Panc1 (cell line): ENCODE measurements around the gene ZFAND3.

Source experiments
- POLR2AphosphoS5 ChIP-seq: IDR thresholded peaks from 2 replicates; pipeline ENCODE4 v1.6.1; 2012; ENCODE audit warnings: mild to moderate bottlenecking, low read depth, low read length, moderate library complexity
- SIN3A ChIP-seq: IDR thresholded peaks from 2 replicates; pipeline ENCODE4 v1.6.1; 2012; ENCODE audit warnings: low read depth, mild to moderate bottlenecking, low read length, moderate library complexity, borderline replicate concordance; ENCODE audit not compliant: insufficient read depth
- TCF7L2 ChIP-seq: IDR thresholded peaks from 2 replicates; pipeline ENCODE4 v1.6.1; 2011; ENCODE audit warnings: mild to moderate bottlenecking, low read depth, low read length, inconsistent platforms
- TF ChIP-seq, protein P1 (sequence below): fragments of 450-650 bp; IDR thresholded peaks from 2 replicates; pipeline ENCODE4 v1.5.1; 2017; ENCODE audit warnings: mild to moderate bottlenecking
- TF ChIP-seq, protein P2 (sequence below), 2 experiments: IDR thresholded peaks; 2 replicates each; pipeline ENCODE4 v1.6.1; 2011 to 2012; ENCODE audit warnings: low read depth in 2 of 2, control low read depth in 1 of 2, low read length in 1 of 2, mild to moderate bottlenecking in 1 of 2, moderate library complexity in 1 of 2; ENCODE audit not compliant: insufficient read depth in 1 of 2

DNA sequence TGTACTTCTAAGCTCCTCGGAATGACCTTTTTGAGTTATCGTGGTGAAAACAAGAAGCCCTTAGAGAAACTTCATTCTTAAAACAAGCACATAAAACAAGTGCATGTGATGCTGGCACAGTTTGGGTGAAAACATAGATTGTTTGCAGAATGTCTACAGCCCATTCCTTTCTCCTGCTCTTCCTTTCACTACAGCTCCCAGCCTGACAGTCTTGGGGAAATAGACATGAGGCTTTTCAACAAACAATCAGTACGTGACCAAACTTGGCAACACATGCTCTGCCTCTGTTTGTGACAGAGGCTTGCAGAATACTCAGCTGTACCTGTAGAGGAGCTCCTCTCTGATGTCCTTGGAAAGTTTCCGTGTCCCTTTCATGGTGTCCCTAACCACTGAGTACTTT is 321.6 kb downstream of the ZFAND3 start:
- TF ChIP-seq, protein P1, sequence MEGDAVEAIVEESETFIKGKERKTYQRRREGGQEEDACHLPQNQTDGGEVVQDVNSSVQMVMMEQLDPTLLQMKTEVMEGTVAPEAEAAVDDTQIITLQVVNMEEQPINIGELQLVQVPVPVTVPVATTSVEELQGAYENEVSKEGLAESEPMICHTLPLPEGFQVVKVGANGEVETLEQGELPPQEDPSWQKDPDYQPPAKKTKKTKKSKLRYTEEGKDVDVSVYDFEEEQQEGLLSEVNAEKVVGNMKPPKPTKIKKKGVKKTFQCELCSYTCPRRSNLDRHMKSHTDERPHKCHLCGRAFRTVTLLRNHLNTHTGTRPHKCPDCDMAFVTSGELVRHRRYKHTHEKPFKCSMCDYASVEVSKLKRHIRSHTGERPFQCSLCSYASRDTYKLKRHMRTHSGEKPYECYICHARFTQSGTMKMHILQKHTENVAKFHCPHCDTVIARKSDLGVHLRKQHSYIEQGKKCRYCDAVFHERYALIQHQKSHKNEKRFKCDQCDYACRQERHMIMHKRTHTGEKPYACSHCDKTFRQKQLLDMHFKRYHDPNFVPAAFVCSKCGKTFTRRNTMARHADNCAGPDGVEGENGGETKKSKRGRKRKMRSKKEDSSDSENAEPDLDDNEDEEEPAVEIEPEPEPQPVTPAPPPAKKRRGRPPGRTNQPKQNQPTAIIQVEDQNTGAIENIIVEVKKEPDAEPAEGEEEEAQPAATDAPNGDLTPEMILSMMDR, result no peak
- TF ChIP-seq, protein P2, sequence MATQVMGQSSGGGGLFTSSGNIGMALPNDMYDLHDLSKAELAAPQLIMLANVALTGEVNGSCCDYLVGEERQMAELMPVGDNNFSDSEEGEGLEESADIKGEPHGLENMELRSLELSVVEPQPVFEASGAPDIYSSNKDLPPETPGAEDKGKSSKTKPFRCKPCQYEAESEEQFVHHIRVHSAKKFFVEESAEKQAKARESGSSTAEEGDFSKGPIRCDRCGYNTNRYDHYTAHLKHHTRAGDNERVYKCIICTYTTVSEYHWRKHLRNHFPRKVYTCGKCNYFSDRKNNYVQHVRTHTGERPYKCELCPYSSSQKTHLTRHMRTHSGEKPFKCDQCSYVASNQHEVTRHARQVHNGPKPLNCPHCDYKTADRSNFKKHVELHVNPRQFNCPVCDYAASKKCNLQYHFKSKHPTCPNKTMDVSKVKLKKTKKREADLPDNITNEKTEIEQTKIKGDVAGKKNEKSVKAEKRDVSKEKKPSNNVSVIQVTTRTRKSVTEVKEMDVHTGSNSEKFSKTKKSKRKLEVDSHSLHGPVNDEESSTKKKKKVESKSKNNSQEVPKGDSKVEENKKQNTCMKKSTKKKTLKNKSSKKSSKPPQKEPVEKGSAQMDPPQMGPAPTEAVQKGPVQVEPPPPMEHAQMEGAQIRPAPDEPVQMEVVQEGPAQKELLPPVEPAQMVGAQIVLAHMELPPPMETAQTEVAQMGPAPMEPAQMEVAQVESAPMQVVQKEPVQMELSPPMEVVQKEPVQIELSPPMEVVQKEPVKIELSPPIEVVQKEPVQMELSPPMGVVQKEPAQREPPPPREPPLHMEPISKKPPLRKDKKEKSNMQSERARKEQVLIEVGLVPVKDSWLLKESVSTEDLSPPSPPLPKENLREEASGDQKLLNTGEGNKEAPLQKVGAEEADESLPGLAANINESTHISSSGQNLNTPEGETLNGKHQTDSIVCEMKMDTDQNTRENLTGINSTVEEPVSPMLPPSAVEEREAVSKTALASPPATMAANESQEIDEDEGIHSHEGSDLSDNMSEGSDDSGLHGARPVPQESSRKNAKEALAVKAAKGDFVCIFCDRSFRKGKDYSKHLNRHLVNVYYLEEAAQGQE (IDR thresholded peaks at IDR 0.05; ENCODE audit: insufficient read depth in 1 of 2, low read depth in 2 of 2, low read length in 1 of 2), result no peak
- TF ChIP-seq POLR2AphosphoS5 (no peak), TCF7L2 (no peak), SIN3A (no peak)
